H9 (cell line): ENCODE data around the gene IFNA6. TPM values are rescaled to one million over a fixed set of nuclear protein-coding genes. Genes with fewer than 3 reads are reported as not detected.
"Not testable (repeated sequence)": the region's sequence is repeated elsewhere in the genome, so short reads cannot be mapped to it uniquely, and the experiment has no call there.

Experiments used
- DNase-seq: peaks from one replicate; pipeline ENCODE4 v3.0.0-alpha.2; 2017
- H2AFZ ChIP-seq: one replicate; pipeline ENCODE4 v1.6.1; 2013; ENCODE audit warnings: mild to moderate bottlenecking, low read length, control low read depth, moderate library complexity
- H2AK5ac ChIP-seq: 2 replicates; pipeline ENCODE4 v1.6.1; 2013; ENCODE audit warnings: low read length, control low read depth, mixed read lengths; ENCODE audit not compliant: insufficient read length
- H2BK120ac ChIP-seq: one replicate; pipeline ENCODE4 v1.6.1; 2013; ENCODE audit warnings: low read depth, mild to moderate bottlenecking, low read length, control low read depth, inconsistent platforms; ENCODE audit not compliant: poor library complexity, severe bottlenecking
- H2BK12ac ChIP-seq: 2 replicates; pipeline ENCODE4 v1.6.1; 2013; ENCODE audit warnings: low read length, control low read depth, mixed read lengths, low read depth; ENCODE audit not compliant: insufficient read length
- H2BK15ac ChIP-seq: 2 replicates; pipeline ENCODE4 v1.6.1; 2013; ENCODE audit warnings: low read depth, low read length, control low read depth
- H2BK20ac ChIP-seq: one replicate; pipeline ENCODE4 v1.6.1; 2013; ENCODE audit warnings: low read depth, mild to moderate bottlenecking, low read length, control low read depth, inconsistent platforms; ENCODE audit not compliant: poor library complexity, severe bottlenecking
- H2BK5ac ChIP-seq: 2 replicates; pipeline ENCODE4 v1.6.1; 2013; ENCODE audit warnings: low read length, control low read depth, mixed read lengths; ENCODE audit not compliant: insufficient read length
- H3K14ac ChIP-seq: 2 replicates; pipeline ENCODE4 v1.6.1; 2013; ENCODE audit warnings: low read length, control low read depth; ENCODE audit not compliant: insufficient read depth
- H3K18ac ChIP-seq: 2 replicates; pipeline ENCODE4 v1.6.1; 2013; ENCODE audit warnings: low read depth, mild to moderate bottlenecking, mixed read lengths, low read length, control low read depth; ENCODE audit not compliant: insufficient read length
- H3K23ac ChIP-seq: 2 replicates; pipeline ENCODE4 v1.6.1; 2013; ENCODE audit warnings: low read length, control low read depth, mixed read lengths, low read depth; ENCODE audit not compliant: insufficient read length
- H3K23me2 ChIP-seq: 2 replicates; pipeline ENCODE4 v1.6.1; 2013; ENCODE audit warnings: low read depth, mild to moderate bottlenecking, mixed read lengths, low read length, control low read depth; ENCODE audit not compliant: insufficient read length, poor library complexity, severe bottlenecking
- H3K27ac ChIP-seq: 2 replicates; pipeline ENCODE4 v1.5.1; 2013; ENCODE audit warnings: low read length, control low read depth, mixed read lengths, low read depth; ENCODE audit not compliant: insufficient read length
- H3K27me3 ChIP-seq: 2 replicates; pipeline ENCODE4 v1.6.1; 2013; ENCODE audit warnings: low read length, control low read depth, inconsistent platforms; ENCODE audit not compliant: insufficient read depth
- H3K4ac ChIP-seq: 2 replicates; pipeline ENCODE4 v1.6.1; 2013; ENCODE audit warnings: low read depth, mild to moderate bottlenecking, control low read depth, inconsistent platforms, low read length, moderate library complexity
- H3K4me1 ChIP-seq: 2 replicates; pipeline ENCODE4 v1.6.1; 2013; ENCODE audit warnings: low read length, control low read depth, inconsistent platforms; ENCODE audit not compliant: insufficient read depth
- H3K4me2 ChIP-seq: 2 replicates; pipeline ENCODE4 v1.6.1; 2013; ENCODE audit warnings: low read length, control low read depth, mixed read lengths; ENCODE audit not compliant: insufficient read length, insufficient read depth
- H3K56ac ChIP-seq: 2 replicates; pipeline ENCODE4 v1.6.1; 2013; ENCODE audit warnings: low read depth, mild to moderate bottlenecking, mixed read lengths, low read length, control low read depth; ENCODE audit not compliant: insufficient read length
- H3K79me1 ChIP-seq: 2 replicates; pipeline ENCODE4 v1.6.1; 2013; ENCODE audit warnings: low read depth, mild to moderate bottlenecking, moderate library complexity, low read length, control low read depth, inconsistent platforms; ENCODE audit not compliant: insufficient read depth, poor library complexity, severe bottlenecking
- H3K79me2 ChIP-seq: 2 replicates; pipeline ENCODE4 v1.6.1; 2013; ENCODE audit warnings: low read length, control low read depth, inconsistent platforms; ENCODE audit not compliant: insufficient read depth
- H3K9ac ChIP-seq: 2 replicates; pipeline ENCODE4 v1.6.1; 2013; ENCODE audit warnings: low read length, control low read depth, mixed read lengths; ENCODE audit not compliant: insufficient read length; ENCODE audit errors: extremely low read depth
- H3K9me3 ChIP-seq: one replicate; pipeline ENCODE4 v1.6.1; 2013; ENCODE audit warnings: low read depth, low read length, inconsistent platforms; ENCODE audit not compliant: control insufficient read depth
- H3T11ph ChIP-seq: one replicate; pipeline ENCODE4 v1.6.1; 2013; ENCODE audit warnings: mild to moderate bottlenecking, low read length, control low read depth, inconsistent platforms
- H4K20me1 ChIP-seq: one replicate; pipeline ENCODE4 v1.6.1; 2013; ENCODE audit not compliant: control insufficient read depth, insufficient read length, insufficient read depth
- H4K5ac ChIP-seq: 2 replicates; pipeline ENCODE4 v1.6.1; 2013; ENCODE audit warnings: low read depth, mild to moderate bottlenecking, mixed read lengths, low read length, control low read depth; ENCODE audit not compliant: insufficient read length
- H4K8ac ChIP-seq: replicated peaks from 2 replicates; pipeline ENCODE4 v1.6.1; 2013; ENCODE audit warnings: low read length, control low read depth, mixed read lengths, low read depth; ENCODE audit not compliant: insufficient read length
- H4K91ac ChIP-seq: 2 replicates; pipeline ENCODE4 v1.6.1; 2013; ENCODE audit warnings: low read depth, mild to moderate bottlenecking, moderate library complexity, mixed read lengths, low read length, control low read depth; ENCODE audit not compliant: insufficient read length
- H3K27ac Mint-ChIP-seq, 3 experiments: 2 replicates in 2 of 3; 3 replicates in 1 of 3; pipeline ENCODE4 v1.8.0; 2020 to 2021; ENCODE audit warnings: mixed read lengths in 3 of 3, mild to moderate bottlenecking in 1 of 3, moderate library complexity in 1 of 3
- H3K27me3 Mint-ChIP-seq: 2 replicates; pipeline ENCODE4 v1.8.0; 2021; ENCODE audit warnings: low read depth, mild to moderate bottlenecking, moderate library complexity, mixed read lengths
- H3K36me3 Mint-ChIP-seq, 3 experiments: 2 replicates in 2 of 3; 3 replicates in 1 of 3; pipeline ENCODE4 v1.8.0; 2020 to 2021; ENCODE audit warnings: low read depth in 3 of 3, mixed read lengths in 3 of 3; ENCODE audit not compliant: insufficient read depth in 1 of 3
- H3K4me1 Mint-ChIP-seq, 2 experiments: 2 replicates each; pipeline ENCODE4 v1.8.0; 2020; ENCODE audit warnings: mixed read lengths in 2 of 2
- H3K4me3 Mint-ChIP-seq, 2 experiments: 2 replicates in 1 of 2; 3 replicates in 1 of 2; pipeline ENCODE4 v1.8.0; 2020 to 2021; ENCODE audit warnings: mild to moderate bottlenecking in 2 of 2, mixed read lengths in 2 of 2, moderate library complexity in 1 of 2
- H3K9me3 Mint-ChIP-seq, 2 experiments: 2 replicates in 1 of 2; 3 replicates in 1 of 2; pipeline ENCODE4 v1.8.0; 2020; ENCODE audit warnings: mild to moderate bottlenecking in 2 of 2, mixed read lengths in 2 of 2, moderate library complexity in 1 of 2
- CTCF ChIP-seq: fragments of 200-600 bp; sonication (generic); conservative IDR thresholded peaks from 3 replicates; pipeline ENCODE4 v1.8.0; 2021; ENCODE audit warnings: antibody characterized with exemption, mild to moderate bottlenecking
- WGBS: extraction: QIAGEN DNeasy Blood & Tissue Kit; methylation state at CpG from one replicate; pipeline ENCODE4 v1.1.7; 2013; ENCODE audit warnings: missing lambda C conversion rate, low lambda C conversion rate, mixed read lengths; ENCODE audit not compliant: insufficient read length; ENCODE audit errors: extremely low coverage; 5-methylcytosine and 5-hydroxymethylcytosine counted together
- total RNA-seq: library from RNA; stranded (reverse); gene quantifications from 2 replicates; pipeline ENCODE4 v1.2.1, GENCODE V29; 2021

Gene IFNA6
- total RNA-seq, 1 experiment from 2014 or later, result not detected

- Histone ChIP-seq H2BK15ac (no peak within 1 kb of the TSS), H3K56ac (no peak within 1 kb of the TSS), H2BK20ac (no peak within 1 kb of the TSS), H3K27me3 (no peaks in the 10 kb centered on the region), H3K23me2 (no peaks in the 10 kb centered on the region), H2AK5ac (no peak within 1 kb of the TSS), H3K4ac (no peak within 1 kb of the TSS), H2AFZ (no peak within 1 kb of the TSS), H4K8ac (no peak within 1 kb of the TSS), H2BK120ac (no peak within 1 kb of the TSS), H4K91ac (no peak within 1 kb of the TSS), H4K20me1 (no peaks in the 10 kb centered on the region), H3K18ac (no peak within 1 kb of the TSS), H3K9ac (no peak within 1 kb of the TSS), H3K14ac (no peak within 1 kb of the TSS), H4K5ac (no peak within 1 kb of the TSS), H3T11ph (no peak within 1 kb of the TSS), H3K79me1 (no peaks in the 10 kb centered on the region), H2BK5ac (no peak within 1 kb of the TSS), H3K4me2 (no peak within 1 kb of the TSS), H3K23ac (no peak within 1 kb of the TSS), H3K4me1 (no peaks in the 10 kb centered on the region; the same call in 1 of the 2 replicates), H2BK12ac (no peak within 1 kb of the TSS), H3K27ac (no peak within 1 kb of the TSS), H3K79me2 (no peaks in the 10 kb centered on the region), H3K9me3 (no peaks in the 10 kb centered on the region)
- Mint-ChIP-seq H3K36me3 (no peaks in the 10 kb centered on the region), H3K4me3 (no peak within 1 kb of the TSS), H3K27me3 (peaks cover 1% of the 10 kb centered on the region; the same call in 1 of the 2 replicates), H3K9me3 (no peaks in the 10 kb centered on the region), H3K27ac (no peak within 1 kb of the TSS), H3K4me1 (0 out of 4 replicates have a peak, but pooled peaks cover 0 to 2% of the 10 kb centered on the region in 2 experiments)
- WGBS, result no CpG with 5 or more reads among the region's 3 CpGs
- DNase-seq, result no peak
- no peak for TF ChIP-seq CTCF
These were observed 17.3 kb upstream of the IFNA6 start, which contains the start of gene IFNA13 for GRCh38 chr9:21367957-21368356. IFNA13 (minus strand) TSS chr9:21368057; CDS start chr9:21368010, 47 bp downstream.

- H2BK15ac ChIP-seq, H3K9me3 ChIP-seq, H3K36me3 Mint-ChIP-seq, H2BK20ac ChIP-seq, H2AK5ac ChIP-seq, H4K8ac ChIP-seq, H3K27ac Mint-ChIP-seq, H3K18ac ChIP-seq, H3K4me1 Mint-ChIP-seq, H3K4ac ChIP-seq, H3K14ac ChIP-seq, H2BK12ac ChIP-seq, H3K27ac ChIP-seq, H4K5ac ChIP-seq, H2BK5ac ChIP-seq, H3K27me3 Mint-ChIP-seq, H4K91ac ChIP-seq, H3K4me1 ChIP-seq, H3K9ac ChIP-seq, H3K79me1 ChIP-seq, H3K4me3 Mint-ChIP-seq, H4K20me1 ChIP-seq, H3K27me3 ChIP-seq, H3T11ph ChIP-seq, H3K79me2 ChIP-seq, DNase-seq, H3K23me2 ChIP-seq, H2AFZ ChIP-seq, H3K56ac ChIP-seq, H2BK120ac ChIP-seq, H3K23ac ChIP-seq, H3K9me3 Mint-ChIP-seq, H3K4me2 ChIP-seq: not testable (repeated sequence)
- no CpG with 5 or more reads among the region's 2 CpGs for WGBS
These were observed 16.5 kb upstream of the IFNA6 start for GRCh38 chr9:21367169-21367568.
